H1 (cell line): ENCODE results near the gene STRN4. TPM values are rescaled to one million over a fixed set of nuclear protein-coding genes. Genes with fewer than 3 reads are reported as not detected.

Experiments
- CBX8 ChIP-seq: fragments of 300-800, 300-1000 bp; sonication (generic); IDR thresholded peaks from 2 replicates; pipeline ENCODE4 v1.7.1; 2016; ENCODE audit warnings: low read depth, low read length, borderline replicate concordance
- HDAC2 ChIP-seq, 2 experiments: fragments of 300-600 bp in 1 of 2; sonication (generic) in 1 of 2; IDR thresholded peaks; 2 replicates each; pipeline ENCODE4 v1.6.1; 2011 to 2012; ENCODE audit warnings: low read depth in 2 of 2, low read length in 2 of 2, mild to moderate bottlenecking in 2 of 2, moderate library complexity in 2 of 2, borderline replicate concordance in 1 of 2, inconsistent platforms in 1 of 2
- KDM5A ChIP-seq: fragments of 200-600 bp; IDR thresholded peaks from 2 replicates; pipeline ENCODE4 v1.7.1; 2012; ENCODE audit warnings: mild to moderate bottlenecking, low read length, inconsistent platforms, mixed read lengths
- MAX ChIP-seq: IDR thresholded peaks from 2 replicates; pipeline ENCODE4 v1.6.1; 2012; ENCODE audit warnings: inconsistent platforms
- PHF8 ChIP-seq: fragments of 200-600 bp; sonication (generic); conservative IDR thresholded peaks from 2 replicates; pipeline ENCODE4 v1.7.1; 2012; ENCODE audit warnings: low read depth, mild to moderate bottlenecking, inconsistent platforms, low read length, moderate library complexity
- SIRT6 ChIP-seq: IDR thresholded peaks from one replicate; pipeline ENCODE4 v1.7.1; 2012; ENCODE audit warnings: low read length, inconsistent platforms
- polyA plus RNA-seq, 7 experiments: library from polyadenylated mRNA; depleted of rRNA in 3 of 7; stranded (reverse) in 5 of 7; unstranded in 2 of 7; fragments of >200 nt in 5 of 7; fragments of 200-250 nt in 2 of 7; gene quantifications; 1 replicate in 5 of 7; 2 replicates in 1 of 7; 4 replicates in 1 of 7; pipeline versions ENCODE4 v1.2.1 to v1.2.3, GENCODE V29; 2011 to 2013; ENCODE audit warnings: missing spikeins in 2 of 7, mixed read lengths in 2 of 7
- total RNA-seq: library from RNA; stranded (reverse); fragmentation: NEBNext Ultra II Directional; extraction: Animal tissue kit (Norgen Biotek cat#: 25700); gene quantifications from 2 replicates; pipeline ENCODE4 v1.2.1, GENCODE V29; 2021
- TF ChIP-seq, protein P1 (sequence below): fragments of 300-600 bp; sonication (generic); IDR thresholded peaks from 2 replicates; pipeline ENCODE4 v1.7.1; 2012; ENCODE audit warnings: low read length, moderate library complexity, mild to moderate bottlenecking, inconsistent platforms; ENCODE audit not compliant: insufficient replicate concordance
- TF ChIP-seq, protein P2 (sequence below): IDR thresholded peaks from 2 replicates; pipeline ENCODE4 v1.6.1; 2011; ENCODE audit warnings: low read depth, mild to moderate bottlenecking, low read length; ENCODE audit not compliant: insufficient read depth

STRN4 gene
- total and polyA plus RNA-seq, 2 of the 8 experiments (the other 6 are each of a cell fraction or from before 2014, with no cell fraction given) = 120 to 187 TPM

GRCh38 chr19:46674416-46675178 lies 71.7 kb downstream of the STRN4 start (continued):
- TF ChIP-seq, protein P1, sequence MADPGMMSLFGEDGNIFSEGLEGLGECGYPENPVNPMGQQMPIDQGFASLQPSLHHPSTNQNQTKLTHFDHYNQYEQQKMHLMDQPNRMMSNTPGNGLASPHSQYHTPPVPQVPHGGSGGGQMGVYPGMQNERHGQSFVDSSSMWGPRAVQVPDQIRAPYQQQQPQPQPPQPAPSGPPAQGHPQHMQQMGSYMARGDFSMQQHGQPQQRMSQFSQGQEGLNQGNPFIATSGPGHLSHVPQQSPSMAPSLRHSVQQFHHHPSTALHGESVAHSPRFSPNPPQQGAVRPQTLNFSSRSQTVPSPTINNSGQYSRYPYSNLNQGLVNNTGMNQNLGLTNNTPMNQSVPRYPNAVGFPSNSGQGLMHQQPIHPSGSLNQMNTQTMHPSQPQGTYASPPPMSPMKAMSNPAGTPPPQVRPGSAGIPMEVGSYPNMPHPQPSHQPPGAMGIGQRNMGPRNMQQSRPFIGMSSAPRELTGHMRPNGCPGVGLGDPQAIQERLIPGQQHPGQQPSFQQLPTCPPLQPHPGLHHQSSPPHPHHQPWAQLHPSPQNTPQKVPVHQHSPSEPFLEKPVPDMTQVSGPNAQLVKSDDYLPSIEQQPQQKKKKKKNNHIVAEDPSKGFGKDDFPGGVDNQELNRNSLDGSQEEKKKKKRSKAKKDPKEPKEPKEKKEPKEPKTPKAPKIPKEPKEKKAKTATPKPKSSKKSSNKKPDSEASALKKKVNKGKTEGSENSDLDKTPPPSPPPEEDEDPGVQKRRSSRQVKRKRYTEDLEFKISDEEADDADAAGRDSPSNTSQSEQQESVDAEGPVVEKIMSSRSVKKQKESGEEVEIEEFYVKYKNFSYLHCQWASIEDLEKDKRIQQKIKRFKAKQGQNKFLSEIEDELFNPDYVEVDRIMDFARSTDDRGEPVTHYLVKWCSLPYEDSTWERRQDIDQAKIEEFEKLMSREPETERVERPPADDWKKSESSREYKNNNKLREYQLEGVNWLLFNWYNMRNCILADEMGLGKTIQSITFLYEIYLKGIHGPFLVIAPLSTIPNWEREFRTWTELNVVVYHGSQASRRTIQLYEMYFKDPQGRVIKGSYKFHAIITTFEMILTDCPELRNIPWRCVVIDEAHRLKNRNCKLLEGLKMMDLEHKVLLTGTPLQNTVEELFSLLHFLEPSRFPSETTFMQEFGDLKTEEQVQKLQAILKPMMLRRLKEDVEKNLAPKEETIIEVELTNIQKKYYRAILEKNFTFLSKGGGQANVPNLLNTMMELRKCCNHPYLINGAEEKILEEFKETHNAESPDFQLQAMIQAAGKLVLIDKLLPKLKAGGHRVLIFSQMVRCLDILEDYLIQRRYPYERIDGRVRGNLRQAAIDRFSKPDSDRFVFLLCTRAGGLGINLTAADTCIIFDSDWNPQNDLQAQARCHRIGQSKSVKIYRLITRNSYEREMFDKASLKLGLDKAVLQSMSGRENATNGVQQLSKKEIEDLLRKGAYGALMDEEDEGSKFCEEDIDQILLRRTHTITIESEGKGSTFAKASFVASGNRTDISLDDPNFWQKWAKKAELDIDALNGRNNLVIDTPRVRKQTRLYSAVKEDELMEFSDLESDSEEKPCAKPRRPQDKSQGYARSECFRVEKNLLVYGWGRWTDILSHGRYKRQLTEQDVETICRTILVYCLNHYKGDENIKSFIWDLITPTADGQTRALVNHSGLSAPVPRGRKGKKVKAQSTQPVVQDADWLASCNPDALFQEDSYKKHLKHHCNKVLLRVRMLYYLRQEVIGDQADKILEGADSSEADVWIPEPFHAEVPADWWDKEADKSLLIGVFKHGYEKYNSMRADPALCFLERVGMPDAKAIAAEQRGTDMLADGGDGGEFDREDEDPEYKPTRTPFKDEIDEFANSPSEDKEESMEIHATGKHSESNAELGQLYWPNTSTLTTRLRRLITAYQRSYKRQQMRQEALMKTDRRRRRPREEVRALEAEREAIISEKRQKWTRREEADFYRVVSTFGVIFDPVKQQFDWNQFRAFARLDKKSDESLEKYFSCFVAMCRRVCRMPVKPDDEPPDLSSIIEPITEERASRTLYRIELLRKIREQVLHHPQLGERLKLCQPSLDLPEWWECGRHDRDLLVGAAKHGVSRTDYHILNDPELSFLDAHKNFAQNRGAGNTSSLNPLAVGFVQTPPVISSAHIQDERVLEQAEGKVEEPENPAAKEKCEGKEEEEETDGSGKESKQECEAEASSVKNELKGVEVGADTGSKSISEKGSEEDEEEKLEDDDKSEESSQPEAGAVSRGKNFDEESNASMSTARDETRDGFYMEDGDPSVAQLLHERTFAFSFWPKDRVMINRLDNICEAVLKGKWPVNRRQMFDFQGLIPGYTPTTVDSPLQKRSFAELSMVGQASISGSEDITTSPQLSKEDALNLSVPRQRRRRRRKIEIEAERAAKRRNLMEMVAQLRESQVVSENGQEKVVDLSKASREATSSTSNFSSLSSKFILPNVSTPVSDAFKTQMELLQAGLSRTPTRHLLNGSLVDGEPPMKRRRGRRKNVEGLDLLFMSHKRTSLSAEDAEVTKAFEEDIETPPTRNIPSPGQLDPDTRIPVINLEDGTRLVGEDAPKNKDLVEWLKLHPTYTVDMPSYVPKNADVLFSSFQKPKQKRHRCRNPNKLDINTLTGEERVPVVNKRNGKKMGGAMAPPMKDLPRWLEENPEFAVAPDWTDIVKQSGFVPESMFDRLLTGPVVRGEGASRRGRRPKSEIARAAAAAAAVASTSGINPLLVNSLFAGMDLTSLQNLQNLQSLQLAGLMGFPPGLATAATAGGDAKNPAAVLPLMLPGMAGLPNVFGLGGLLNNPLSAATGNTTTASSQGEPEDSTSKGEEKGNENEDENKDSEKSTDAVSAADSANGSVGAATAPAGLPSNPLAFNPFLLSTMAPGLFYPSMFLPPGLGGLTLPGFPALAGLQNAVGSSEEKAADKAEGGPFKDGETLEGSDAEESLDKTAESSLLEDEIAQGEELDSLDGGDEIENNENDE = no peak
- TF ChIP-seq HDAC2 (IDR thresholded peaks at IDR 0.05; ENCODE audit: borderline replicate concordance in 1 of 2, low read depth in 2 of 2, low read length in 2 of 2) = no peak
- no peak for TF ChIP-seq SIRT6
- no peak for TF ChIP-seq KDM5A
- TF ChIP-seq, protein P2, sequence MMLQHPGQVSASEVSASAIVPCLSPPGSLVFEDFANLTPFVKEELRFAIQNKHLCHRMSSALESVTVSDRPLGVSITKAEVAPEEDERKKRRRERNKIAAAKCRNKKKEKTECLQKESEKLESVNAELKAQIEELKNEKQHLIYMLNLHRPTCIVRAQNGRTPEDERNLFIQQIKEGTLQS = no peak
- no peak for TF ChIP-seq CBX8
- no peak for TF ChIP-seq MAX
- TF ChIP-seq PHF8 = no peak
